MCF 10A (cell line): ENCODE measurements around the gene BPIFA3. TPM values are rescaled to one million over a fixed set of nuclear protein-coding genes. Genes with fewer than 3 reads are reported as not detected.

Experiments
- BruUV-seq: library from RNA; stranded (reverse); fragments of 400-500 nt; replicated peaks from 2 replicates; lab custom pipeline; 2021; lab: Mats Ljungman, UMichigan
- CTCF ChIA-PET: fragments of 300-600 bp; sonication (Branson Sonifier 250); formaldehyde crosslinking; extraction: SDS; loops from one replicate; lab custom pipeline; 2021; ENCODE audit warnings: antibody characterized with exemption, inconsistent platforms; lab: Yijun Ruan, JAX
- POLR2A ChIA-PET: fragments of 300-600, 350-650 bp; sonication (Branson Sonifier 250); formaldehyde crosslinking; extraction: SDS; loops from one replicate; lab custom pipeline; 2020; ENCODE audit warnings: antibody characterized with exemption, inconsistent platforms; lab: Yijun Ruan, JAX
- DNase-seq: peaks from one replicate; pipeline ENCODE4 v3.0.0-alpha.2; 2018; ENCODE audit not compliant: unreplicated experiment
- H3K27ac Mint-ChIP-seq: one replicate; pipeline ENCODE4 v1.8.0; 2022; ENCODE audit warnings: mild to moderate bottlenecking, low read depth, mixed read lengths; ENCODE audit not compliant: unreplicated experiment
- H3K27me3 Mint-ChIP-seq: one replicate; pipeline ENCODE4 v1.8.0; 2022; ENCODE audit warnings: mixed read lengths; ENCODE audit not compliant: insufficient read depth, unreplicated experiment
- H3K36me3 Mint-ChIP-seq: one replicate; pipeline ENCODE4 v1.8.0; 2022; ENCODE audit warnings: mild to moderate bottlenecking, moderate library complexity, mixed read lengths; ENCODE audit not compliant: insufficient read depth, unreplicated experiment
- H3K4me1 Mint-ChIP-seq: one replicate; pipeline ENCODE4 v1.8.0; 2022; ENCODE audit warnings: mixed read lengths; ENCODE audit not compliant: insufficient read depth, unreplicated experiment
- H3K4me3 Mint-ChIP-seq: one replicate; pipeline ENCODE4 v1.8.0; 2022; ENCODE audit warnings: mild to moderate bottlenecking, moderate library complexity, mixed read lengths; ENCODE audit not compliant: unreplicated experiment
- H3K9me3 Mint-ChIP-seq: one replicate; pipeline ENCODE4 v1.8.0; 2022; ENCODE audit warnings: mixed read lengths; ENCODE audit not compliant: unreplicated experiment
- intact Hi-C: fragments of 100-400 bp; cut with micrococcal nuclease; formaldehyde crosslinking; loops from 2 replicates; pipeline ENCODE4 v1.14.1; 2022
- total RNA-seq: library from RNA; stranded (reverse); gene quantifications from 2 replicates; pipeline ENCODE4 v1.2.3, GENCODE V29; 2022
- TF ChIP-seq, protein P1 (sequence below): fragments of 200-600 bp; IDR thresholded peaks from one replicate; pipeline ENCODE4 v1.8.0; 2022; ENCODE audit warnings: antibody characterized with exemption, mild to moderate bottlenecking; ENCODE audit not compliant: unreplicated experiment

BPIFA3 gene
- total RNA-seq, 1 experiment from 2014 or later = not detected

DNA sequence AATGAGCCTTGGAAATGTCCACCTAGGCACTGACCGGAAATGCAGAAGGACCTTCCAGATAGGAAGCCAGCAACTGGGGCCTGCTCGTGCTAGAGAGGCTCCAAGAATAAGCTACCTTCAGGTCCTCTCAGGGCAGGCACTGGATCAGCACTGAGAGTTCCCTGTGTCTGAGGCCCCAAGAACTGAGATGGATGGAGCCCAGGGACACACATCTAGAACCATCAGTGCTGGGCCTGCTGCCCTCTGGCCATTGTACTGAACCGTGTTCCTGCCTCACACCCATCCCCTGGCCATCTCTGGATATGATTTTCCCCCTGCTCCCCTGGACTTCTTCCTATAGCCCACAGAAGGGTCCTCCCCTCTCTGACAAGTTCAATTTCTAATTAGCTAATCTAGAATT, 28.9 kb downstream of the BPIFA3 start:
- TF ChIP-seq, protein P1, sequence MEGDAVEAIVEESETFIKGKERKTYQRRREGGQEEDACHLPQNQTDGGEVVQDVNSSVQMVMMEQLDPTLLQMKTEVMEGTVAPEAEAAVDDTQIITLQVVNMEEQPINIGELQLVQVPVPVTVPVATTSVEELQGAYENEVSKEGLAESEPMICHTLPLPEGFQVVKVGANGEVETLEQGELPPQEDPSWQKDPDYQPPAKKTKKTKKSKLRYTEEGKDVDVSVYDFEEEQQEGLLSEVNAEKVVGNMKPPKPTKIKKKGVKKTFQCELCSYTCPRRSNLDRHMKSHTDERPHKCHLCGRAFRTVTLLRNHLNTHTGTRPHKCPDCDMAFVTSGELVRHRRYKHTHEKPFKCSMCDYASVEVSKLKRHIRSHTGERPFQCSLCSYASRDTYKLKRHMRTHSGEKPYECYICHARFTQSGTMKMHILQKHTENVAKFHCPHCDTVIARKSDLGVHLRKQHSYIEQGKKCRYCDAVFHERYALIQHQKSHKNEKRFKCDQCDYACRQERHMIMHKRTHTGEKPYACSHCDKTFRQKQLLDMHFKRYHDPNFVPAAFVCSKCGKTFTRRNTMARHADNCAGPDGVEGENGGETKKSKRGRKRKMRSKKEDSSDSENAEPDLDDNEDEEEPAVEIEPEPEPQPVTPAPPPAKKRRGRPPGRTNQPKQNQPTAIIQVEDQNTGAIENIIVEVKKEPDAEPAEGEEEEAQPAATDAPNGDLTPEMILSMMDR = no peak
- intact Hi-C loops = no loop called here
- Mint-ChIP-seq H3K27me3 (peaks cover 52% of the 10 kb centered on the region), H3K4me1 (no peaks in the 10 kb centered on the region), H3K4me3 (no peak overlapping the region), H3K9me3 (no peaks in the 10 kb centered on the region), H3K36me3 (no peaks in the 10 kb centered on the region), H3K27ac (no peak overlapping the region)
- DNase-seq = no peak
- BruUV-seq = no TSS peak
- ChIA-PET POLR2A (no interaction called here), CTCF (interaction anchor here (0.7 kb wide), 1 partner anchor 593 kb away, joined by 3 read pairs; no protein-coding TSS in a partner anchor)

- no peaks in the 10 kb centered on the region for H3K4me1 Mint-ChIP-seq
- ChIA-PET CTCF (no interaction called here), POLR2A (no interaction called here)
- H3K27me3 Mint-ChIP-seq = peaks cover 30% of the 10 kb centered on the region
- TF ChIP-seq, protein P1 = no peak
- intact Hi-C loops = no loop called here
- no peak overlapping the region for H3K4me3 Mint-ChIP-seq
- H3K36me3 Mint-ChIP-seq = no peaks in the 10 kb centered on the region
- H3K9me3 Mint-ChIP-seq = peaks cover 5% of the 10 kb centered on the region
- H3K27ac Mint-ChIP-seq = no peak overlapping the region
- no TSS peak for BruUV-seq
- DNase-seq = no peak
Observed at GRCh38 chr20:33249456-33249855, 32.3 kb downstream of the BPIFA3 start.

- Mint-ChIP-seq H3K9me3 (peaks cover 8% of the 10 kb centered on the region), H3K4me1 (no peaks in the 10 kb centered on the region), H3K36me3 (no peaks in the 10 kb centered on the region), H3K4me3 (no peak overlapping the region), H3K27me3 (peaks cover 30% of the 10 kb centered on the region), H3K27ac (no peak overlapping the region)
- ChIA-PET CTCF (interaction anchor here (0.7 kb wide), 1 partner anchor 574 kb away, joined by 3 read pairs; no protein-coding TSS in a partner anchor), POLR2A (no interaction called here)
- DNase-seq = no peak
- TF ChIP-seq, protein P1 = no peak
- intact Hi-C loops = no loop called here
- BruUV-seq = no TSS peak
Observed at GRCh38 chr20:33250666-33251065, 33.5 kb downstream of the BPIFA3 start.

DNA sequence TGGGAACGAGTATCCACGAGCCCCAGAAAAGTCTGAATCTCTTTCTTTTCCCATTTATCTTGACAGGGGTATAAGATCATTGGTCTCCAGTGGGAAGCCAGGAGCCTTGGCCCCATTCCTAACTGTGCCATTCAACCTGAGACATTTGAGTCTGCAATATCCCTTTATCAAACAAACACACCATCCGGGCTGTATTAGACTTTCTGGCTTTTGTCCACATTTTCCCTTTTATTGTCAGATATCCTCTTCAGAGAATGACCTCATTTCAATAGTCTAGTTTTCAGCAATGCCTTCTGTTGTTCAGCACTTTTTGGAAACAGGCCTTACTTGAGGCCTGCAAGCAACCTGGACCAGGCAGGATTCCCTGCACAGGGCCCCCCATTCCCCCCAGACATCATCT, 34.3 kb downstream of the BPIFA3 start:
- no peaks in the 10 kb centered on the region for H3K36me3 Mint-ChIP-seq
- H3K4me1 Mint-ChIP-seq = no peaks in the 10 kb centered on the region
- CTCF ChIA-PET = interaction anchor here (2.5 kb wide), 1 partner anchor 11 kb away, joined by 8 read pairs; no protein-coding TSS in a partner anchor
- BruUV-seq = no TSS peak
- peaks cover 8% of the 10 kb centered on the region for H3K9me3 Mint-ChIP-seq
- no peak for DNase-seq
- H3K27me3 Mint-ChIP-seq = peaks cover 38% of the 10 kb centered on the region
- no peak overlapping the region for H3K4me3 Mint-ChIP-seq
- TF ChIP-seq, protein P1 = no peak
- H3K27ac Mint-ChIP-seq = no peak overlapping the region
- POLR2A ChIA-PET = no interaction called here
- intact Hi-C loops = no loop called here
